Nucleus accumbens (tissue), 56 donors: Measurements from ENCODE around the gene NEK11.

Experiments
- DNase-seq, 56 donors: peaks; one replicate each; lab custom pipeline; 2025; lab: John Stamatoyannopoulos, UW

Gene NEK11

GRCh38 chr3:131221731-131222130, 195.1 kb downstream of the NEK11 start:
- no peak for DNase-seq

DNA sequence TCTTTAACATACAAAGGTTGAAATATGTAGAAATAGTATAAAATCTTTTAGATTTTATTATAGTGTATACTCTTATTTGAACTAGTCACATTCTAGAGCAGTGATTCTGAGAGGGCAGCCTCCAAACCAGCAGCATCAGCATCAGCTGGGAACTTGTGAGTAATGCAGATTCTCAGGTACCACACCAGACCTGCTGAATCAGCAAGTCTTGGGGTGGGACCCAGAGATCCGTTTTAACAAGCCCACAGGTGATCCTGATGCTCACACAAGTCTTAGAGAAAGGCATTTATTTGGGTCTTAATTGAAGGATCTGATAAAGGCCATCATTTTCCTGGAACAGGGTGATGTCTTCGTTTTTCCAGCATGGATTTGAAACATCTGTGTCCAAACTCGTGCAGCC, 195.9 kb downstream of the NEK11 start:
- no peak for DNase-seq

DNA sequence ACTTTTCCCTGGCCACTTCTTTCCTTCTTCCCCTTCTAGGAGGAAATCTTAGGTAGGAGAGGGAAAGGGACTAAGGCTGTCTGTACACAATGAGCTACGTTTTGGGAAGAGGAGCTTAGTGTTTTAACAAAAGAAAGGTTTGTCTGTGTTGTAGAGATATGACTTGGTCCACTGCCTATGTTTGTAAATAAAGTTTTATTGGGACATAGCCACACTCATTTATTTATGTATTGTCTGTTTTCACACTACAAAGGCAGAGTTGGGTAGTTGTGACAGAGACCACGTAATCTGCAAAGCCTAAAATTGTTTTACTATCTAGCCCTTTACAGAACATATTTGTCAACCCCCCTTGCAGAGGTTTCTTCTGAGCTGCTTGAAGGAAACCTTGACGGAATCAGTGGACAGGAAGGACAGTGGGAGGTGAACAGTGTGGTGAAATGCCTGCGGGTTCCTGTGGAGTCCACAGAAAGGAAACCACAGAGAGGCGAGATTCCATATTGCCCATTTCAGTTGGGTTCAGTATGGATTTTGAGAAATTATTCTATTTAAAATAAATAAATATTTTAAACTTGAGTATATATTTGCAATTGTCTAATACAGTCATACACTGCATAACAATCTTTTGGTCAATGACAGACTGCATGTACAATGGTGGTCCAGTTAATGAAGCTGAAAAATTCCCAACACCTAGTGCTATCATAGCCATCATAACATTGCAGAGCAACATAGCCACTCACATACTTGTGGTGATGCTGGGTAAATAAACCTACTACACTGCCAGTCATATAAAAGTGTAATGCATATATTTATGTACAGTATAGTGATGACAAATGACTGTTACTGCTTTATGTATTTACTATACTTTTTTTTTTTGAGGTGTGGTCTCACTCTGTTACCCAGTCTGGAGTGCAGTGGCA, 197.0 kb downstream of the NEK11 start:
- DNase-seq, result no peak

DNA sequence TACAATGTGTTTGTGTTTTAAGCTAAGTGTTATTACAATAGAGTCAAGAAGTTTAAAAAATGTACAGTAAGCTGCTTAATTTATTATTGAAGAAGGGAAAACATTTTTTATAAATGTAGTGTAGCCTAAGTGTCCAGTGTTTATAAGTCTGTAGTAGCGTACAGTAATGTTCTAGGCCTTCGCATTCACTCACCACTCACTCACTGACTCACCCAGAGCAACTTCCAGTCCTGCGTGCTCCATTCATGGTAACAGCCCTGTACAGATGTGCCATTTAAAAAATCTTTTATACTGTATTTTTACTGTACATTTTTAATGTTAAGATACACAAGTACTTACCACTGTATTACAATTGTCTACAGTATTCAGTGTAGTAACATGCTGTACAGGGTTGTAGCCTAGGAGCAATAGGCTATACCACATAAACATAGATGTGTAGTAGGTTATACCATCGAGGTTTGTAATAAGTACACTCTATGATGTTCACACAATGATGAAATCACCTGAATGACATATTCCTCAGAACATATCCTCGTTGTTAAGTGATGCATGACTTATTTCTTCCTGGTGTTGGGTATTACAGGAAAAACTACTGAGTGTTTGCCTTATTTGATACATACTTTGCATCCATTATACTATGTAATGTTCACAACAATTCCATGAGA, 198.3 kb downstream of the NEK11 start:
- no peak for DNase-seq

DNA sequence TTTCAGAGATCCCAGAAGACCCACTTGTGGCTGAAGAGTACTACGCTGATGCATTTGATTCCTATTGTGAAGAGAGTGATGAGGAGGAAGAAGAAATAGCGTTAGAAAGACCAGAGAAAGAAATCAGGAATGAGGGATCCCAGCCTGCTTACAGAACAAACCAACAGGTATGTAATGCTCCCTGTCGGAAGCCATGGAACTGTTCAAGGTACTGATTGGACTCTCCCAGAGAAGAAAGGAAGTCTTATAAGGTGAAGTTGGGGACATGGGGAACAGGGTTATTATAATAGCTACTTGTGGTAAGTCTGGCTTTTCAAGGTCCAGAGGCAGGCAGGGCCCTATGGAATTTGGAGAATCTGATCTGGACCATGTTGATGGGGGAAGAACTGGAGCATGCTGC, 201.8 kb downstream of the NEK11 start:
- DNase-seq, result no peak

DNA sequence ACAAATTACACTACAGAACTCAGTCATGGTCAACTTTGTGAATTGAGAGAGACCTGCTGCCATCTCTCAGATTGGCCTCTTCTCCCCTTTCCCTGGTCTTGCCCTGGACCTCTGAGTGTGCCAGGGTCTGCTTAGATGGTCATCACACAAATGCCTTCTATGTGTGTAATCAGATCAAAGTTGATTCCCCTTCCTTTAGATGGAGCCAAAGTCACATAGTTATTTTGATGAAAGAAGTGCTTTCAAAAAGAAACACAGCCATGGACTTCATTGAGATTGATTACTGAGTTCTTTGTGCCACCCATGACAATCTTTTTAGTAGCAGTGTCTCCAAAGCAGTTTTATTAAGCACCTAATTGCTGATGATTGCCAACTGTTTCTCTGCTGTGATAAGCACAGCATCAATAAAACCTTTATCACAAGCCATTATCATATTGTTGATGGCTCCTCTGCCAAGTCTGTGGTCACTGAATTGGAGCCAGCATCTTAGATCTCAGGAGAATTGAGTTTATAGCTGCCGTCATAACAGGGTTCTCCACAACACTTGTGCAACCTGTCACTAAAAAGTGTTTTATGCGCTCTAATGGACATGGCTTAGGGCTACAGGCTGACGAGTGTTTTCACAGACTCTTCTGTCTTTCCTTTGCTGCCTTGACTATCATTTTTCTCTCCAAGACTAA, 205.2 kb downstream of the NEK11 start:
- no peak for DNase-seq

- no peak for DNase-seq
These were observed 206.1 kb downstream of the NEK11 start for GRCh38 chr3:131232711-131233267.

GRCh38 chr3:131233900-131234668, 207.4 kb downstream of the NEK11 start:
- no peak for DNase-seq

DNA sequence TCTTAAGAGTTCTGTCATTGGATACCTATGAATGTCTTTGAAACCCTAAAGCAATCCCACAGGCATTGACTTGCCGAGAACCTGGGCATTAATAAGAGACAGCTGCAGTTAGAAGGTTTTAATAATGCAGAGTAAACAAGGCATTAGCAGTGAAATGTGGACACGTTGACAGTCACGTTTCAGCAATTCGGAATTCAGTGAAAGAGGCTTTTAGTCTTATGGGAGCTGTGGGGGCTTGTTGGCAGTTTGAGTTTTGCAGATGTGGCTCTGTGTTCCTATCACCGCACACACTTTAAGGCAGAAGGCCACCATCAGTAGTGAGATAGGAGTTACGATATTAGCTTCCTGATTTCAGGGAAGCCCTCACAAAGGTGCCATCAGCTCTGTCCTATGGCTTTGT, 209.7 kb downstream of the NEK11 start:
- no peak for DNase-seq

DNA sequence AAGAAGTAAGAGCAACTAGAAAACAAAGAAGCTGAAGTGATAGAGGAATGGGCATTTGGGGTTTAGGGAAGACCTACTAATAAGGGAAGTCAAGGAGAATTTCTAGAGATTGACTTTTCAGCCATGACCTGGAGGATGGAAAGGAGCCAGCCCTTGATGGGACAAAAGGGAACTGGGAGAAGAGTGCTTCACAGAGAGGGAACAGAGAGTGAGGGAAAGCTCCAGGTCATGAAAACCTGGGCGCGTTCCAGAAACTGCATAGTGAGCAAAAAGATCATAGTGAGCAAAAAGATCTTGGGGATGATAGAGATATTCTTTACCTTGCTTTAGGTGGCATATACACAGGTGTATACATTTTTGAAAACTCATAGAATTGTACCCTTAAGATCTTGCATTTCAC, 211.8 kb downstream of the NEK11 start:
- DNase-seq, result no peak

GRCh38 chr3:131239267-131239666, 212.6 kb downstream of the NEK11 start:
- DNase-seq, result no peak

DNA sequence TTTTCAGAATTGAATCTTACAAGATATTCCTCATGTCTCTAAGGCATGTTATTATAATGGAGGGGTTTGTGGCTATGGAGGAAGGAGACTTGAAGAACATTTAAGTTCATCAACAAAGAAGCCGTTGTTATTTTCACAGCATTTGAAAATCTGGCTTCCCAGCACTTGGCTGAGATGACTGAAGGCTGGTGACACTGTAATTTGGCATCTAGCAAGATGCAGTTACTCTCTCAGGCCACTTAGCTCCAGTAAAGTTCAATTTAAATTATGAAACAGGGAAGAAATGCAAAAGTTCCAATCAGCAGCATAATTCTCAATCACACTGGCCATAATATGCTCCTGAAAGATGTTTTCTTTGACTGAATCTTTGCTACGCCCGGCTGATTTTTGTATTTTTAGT, 215.5 kb downstream of the NEK11 start:
- DNase-seq, result no peak

- DNase-seq, result no peak
These were observed 223.8 kb downstream of the NEK11 start for GRCh38 chr3:131250466-131250865.

DNA sequence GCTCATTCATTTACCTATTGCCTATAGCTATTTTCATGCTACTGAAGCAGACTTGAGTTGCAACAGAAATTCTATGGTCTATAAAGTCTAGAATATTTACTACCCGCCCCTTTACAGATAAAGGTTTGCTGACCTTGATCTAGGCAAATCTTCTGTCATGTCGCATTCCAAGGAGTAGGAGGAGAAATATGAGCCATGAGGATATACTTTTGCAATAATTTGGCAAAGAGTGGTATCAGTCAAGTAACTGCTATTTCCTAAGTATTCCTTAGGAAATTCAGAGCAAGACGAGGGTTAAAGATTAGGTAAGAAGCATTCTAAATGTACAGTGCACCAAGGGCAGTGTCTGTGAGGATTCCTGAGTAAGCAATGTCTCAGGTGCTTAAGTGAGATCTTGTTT, 233.8 kb downstream of the NEK11 start:
- DNase-seq, result no peak

DNA sequence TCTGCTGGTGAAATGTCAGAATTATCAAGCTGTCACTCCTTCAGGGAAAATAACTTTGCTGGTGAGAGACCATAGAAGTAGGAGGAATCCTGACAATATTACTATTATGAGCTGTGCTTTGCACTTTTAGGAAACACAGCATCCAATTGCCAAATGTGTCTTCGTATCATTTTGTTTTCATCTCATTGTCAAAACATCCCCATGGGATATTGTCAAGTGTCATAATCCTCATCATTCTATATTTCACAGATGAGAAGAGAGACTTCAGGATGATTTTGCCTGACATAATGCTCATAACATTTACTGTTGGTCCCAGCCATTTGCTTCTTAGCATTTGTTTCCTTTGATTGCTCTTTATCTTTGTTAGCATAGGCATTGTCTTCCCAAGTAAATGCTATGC, 234.4 kb downstream of the NEK11 start:
- no peak for DNase-seq

DNA sequence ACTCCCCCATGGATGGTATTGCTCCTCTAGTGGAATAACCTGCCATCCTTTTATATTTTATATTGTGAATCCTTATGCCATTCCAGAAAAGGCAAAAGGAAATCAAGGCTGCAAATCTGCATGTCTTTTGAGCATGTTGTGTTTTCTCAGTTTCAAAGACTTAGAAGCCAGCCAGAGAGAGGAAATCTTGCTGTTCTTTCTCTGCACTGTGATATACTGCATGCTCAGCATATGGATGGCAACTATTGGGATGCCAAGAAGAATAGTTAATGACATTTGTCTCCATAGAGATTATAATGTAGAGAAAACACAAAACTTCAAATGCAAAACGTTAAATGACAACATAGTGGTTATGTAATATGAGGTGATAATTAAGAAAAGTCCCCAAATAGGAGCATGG, 248.9 kb downstream of the NEK11 start:
- DNase-seq, result no peak

DNA sequence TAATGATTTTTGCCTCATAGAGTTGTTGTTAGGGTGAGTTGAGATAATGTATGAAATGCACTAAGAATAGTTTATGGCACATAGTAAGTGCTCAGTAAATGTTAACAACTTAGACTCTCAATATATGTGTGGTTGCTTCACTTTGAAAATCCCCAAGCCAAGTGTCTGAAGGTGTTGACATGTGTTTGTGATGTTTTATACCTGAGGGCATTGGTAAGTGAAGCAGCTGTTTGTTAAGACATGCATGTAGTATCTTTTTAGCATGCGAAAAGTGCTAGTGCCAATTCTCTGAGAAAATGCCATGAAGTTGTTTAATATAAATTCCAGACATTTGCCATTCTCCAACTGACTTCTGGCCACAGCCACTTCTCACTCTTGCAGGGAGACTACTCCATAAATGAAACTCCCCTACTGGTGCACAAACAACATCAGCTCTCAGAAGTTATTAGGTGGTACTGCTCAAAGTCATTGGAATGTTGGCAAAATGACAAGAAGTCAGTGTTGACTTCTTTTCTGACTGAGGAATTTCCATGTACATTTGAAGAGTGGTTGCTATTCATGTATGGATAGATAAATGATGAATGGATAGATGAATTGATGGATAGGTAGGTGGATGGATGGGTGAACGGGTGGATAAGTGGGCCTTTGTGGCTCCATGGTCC, 251.3 kb downstream of the NEK11 start:
- no peak for DNase-seq

GRCh38 chr3:131279577-131279976, 252.9 kb downstream of the NEK11 start:
- no peak for DNase-seq

DNA sequence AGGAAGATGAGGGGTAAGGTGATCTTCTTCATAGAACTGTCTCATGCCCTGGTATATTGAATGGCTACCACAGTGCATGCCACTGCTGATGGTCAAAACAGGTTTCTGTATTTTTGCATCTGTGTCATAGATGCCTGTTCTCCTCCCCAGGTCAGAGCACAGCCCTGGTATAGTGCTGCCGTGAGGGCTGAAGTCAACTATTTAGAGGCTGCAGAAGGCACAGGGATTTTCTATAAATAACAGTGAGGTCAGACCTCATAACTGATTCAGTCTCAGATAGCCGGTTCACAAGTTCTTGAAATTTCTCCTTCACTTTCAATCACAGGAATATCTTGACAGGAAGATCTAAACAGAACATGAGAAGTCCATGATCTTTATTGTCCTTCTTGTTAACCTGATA, 255.7 kb downstream of the NEK11 start:
- DNase-seq, result no peak

- no peak for DNase-seq
These were observed 256.3 kb downstream of the NEK11 start for GRCh38 chr3:131282967-131283366.
